HEK293T (cell line): Measurements from ENCODE around the gene C16orf96.

ENCODE experiments used
- CTCF ChIA-PET: fragments of 350-600 bp; formaldehyde crosslinking; extraction: SDS; loops from one replicate; lab custom pipeline; 2021; ENCODE audit warnings: antibody characterized with exemption, inconsistent platforms; lab: Yijun Ruan, JAX
- POLR2A ChIA-PET: fragments of 350-600 bp; formaldehyde crosslinking; extraction: SDS; loops from one replicate; lab custom pipeline; 2020; ENCODE audit warnings: antibody characterized with exemption, inconsistent platforms; lab: Yijun Ruan, JAX
- DNase-seq: peaks from one replicate; pipeline ENCODE4 v3.0.0; 2012; ENCODE audit warnings: mixed read lengths; ENCODE audit errors: extremely low spot score
- ARNT ChIP-seq: fragments of 450-650 bp; IDR thresholded peaks from 2 replicates; pipeline ENCODE4 v1.6.1; 2017; ENCODE audit warnings: mild to moderate bottlenecking
- BHLHE40 ChIP-seq: fragments of 450-650 bp; IDR thresholded peaks from 2 replicates; pipeline ENCODE4 v1.6.1; 2016; ENCODE audit warnings: mild to moderate bottlenecking, moderate library complexity, borderline replicate concordance
- CTBP1 ChIP-seq: fragments of 450-650 bp; IDR thresholded peaks from 2 replicates; pipeline ENCODE4 v1.6.1; 2016; ENCODE audit warnings: borderline replicate concordance
- ELF4 ChIP-seq: fragments of 450-650 bp; IDR thresholded peaks from 2 replicates; pipeline ENCODE4 v1.6.1; 2017; ENCODE audit warnings: antibody characterized with exemption
- FOXA1 ChIP-seq: fragments of 450-650 bp; IDR thresholded peaks from 2 replicates; pipeline ENCODE4 v1.6.1; 2016; ENCODE audit warnings: mild to moderate bottlenecking
- FOXK2 ChIP-seq: fragments of 450-650 bp; IDR thresholded peaks from 2 replicates; pipeline ENCODE4 v1.6.1; 2016; ENCODE audit warnings: mild to moderate bottlenecking
- FOXM1 ChIP-seq: fragments of 450-650 bp; IDR thresholded peaks from 2 replicates; pipeline ENCODE4 v1.6.1; 2017; ENCODE audit warnings: mild to moderate bottlenecking, borderline replicate concordance
- HDGF ChIP-seq: fragments of 450-650 bp; IDR thresholded peaks from 2 replicates; pipeline ENCODE4 v1.6.1; 2017; ENCODE audit warnings: antibody characterized with exemption, borderline replicate concordance
- L3MBTL2 ChIP-seq: fragments of 450-650 bp; conservative IDR thresholded peaks from 2 replicates; pipeline ENCODE4 v1.6.1; 2016; ENCODE audit warnings: mild to moderate bottlenecking
- LEF1 ChIP-seq: fragments of 450-650 bp; IDR thresholded peaks from 2 replicates; pipeline ENCODE4 v1.6.1; 2017; ENCODE audit warnings: mild to moderate bottlenecking, borderline replicate concordance
- NFRKB ChIP-seq: fragments of 450-650 bp; IDR thresholded peaks from 2 replicates; pipeline ENCODE4 v1.6.1; 2016; ENCODE audit warnings: mild to moderate bottlenecking, moderate library complexity
- SP1 ChIP-seq: fragments of 450-650 bp; IDR thresholded peaks from 2 replicates; pipeline ENCODE4 v1.6.1; 2017
- SUZ12 ChIP-seq: fragments of 450-650 bp; IDR thresholded peaks from 2 replicates; pipeline ENCODE4 v1.6.1; 2016; ENCODE audit warnings: mild to moderate bottlenecking
- TARDBP ChIP-seq: fragments of 450-650 bp; IDR thresholded peaks from 2 replicates; pipeline ENCODE4 v1.6.1; 2016
- ZNF384 ChIP-seq: fragments of 450-650 bp; IDR thresholded peaks from 2 replicates; pipeline ENCODE4 v1.6.1; 2016
- TF ChIP-seq, protein P1 (sequence below): fragments of 450-650 bp; IDR thresholded peaks from 2 replicates; pipeline ENCODE4 v1.6.1; 2016

Gene C16orf96

DNA sequence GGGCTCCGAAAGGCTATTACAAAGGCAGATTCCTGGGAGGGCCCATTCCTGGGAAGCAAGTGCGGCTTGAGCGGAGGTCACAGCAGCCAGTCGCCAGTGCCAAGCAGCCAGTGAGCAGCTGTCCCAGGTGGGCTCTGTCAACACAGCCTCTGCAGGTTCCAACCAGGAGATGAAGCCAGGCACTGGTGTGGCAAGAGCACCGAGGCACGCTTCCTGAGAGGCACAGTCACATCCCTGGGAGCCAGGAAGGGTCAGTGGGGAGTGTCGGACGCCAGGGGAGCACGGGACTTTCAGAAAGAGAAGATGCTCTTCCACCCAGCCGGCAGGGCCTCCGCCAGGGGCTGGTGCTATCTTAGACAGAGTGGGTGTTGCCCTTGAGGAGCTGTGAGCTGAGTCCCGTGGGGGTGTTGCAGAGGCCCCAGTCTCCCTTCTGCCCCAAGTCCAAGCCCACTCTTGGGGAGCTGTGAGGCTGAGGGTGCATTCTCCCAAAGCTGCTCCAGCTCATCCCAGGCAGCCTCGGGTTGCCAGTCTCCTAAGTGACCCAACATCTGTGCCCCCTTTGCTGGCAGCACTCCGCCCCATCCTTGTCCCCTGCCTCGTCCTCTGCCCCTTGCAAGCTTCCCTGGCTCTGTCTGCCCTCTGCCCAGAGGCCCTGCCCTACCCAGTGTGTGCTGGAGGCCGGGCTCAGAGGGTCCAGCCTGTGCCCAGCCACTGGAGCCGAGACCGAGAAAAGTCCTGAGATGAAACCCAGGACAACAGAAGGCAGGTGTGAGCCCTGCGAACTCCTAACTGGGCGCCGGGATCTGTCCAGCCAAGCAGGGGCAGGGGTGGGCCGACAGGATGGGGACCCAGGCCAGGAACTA is 51.9 kb downstream of the C16orf96 start:
- ChIA-PET POLR2A (interaction anchor here (0.9 kb wide), 1 partner anchor 8 kb away, joined by 5 read pairs; no protein-coding TSS in a partner anchor), CTCF (interaction anchor here (0.9 kb wide), 1 partner anchor 90 kb away, joined by 3 read pairs; no protein-coding TSS in a partner anchor)
- TF ChIP-seq SP1 (no peak), SUZ12 (no peak), FOXM1 (no peak), HDGF (no peak), ZNF384 (no peak), CTBP1 (no peak), ARNT (no peak), L3MBTL2 (no peak)
- TF ChIP-seq, protein P1, sequence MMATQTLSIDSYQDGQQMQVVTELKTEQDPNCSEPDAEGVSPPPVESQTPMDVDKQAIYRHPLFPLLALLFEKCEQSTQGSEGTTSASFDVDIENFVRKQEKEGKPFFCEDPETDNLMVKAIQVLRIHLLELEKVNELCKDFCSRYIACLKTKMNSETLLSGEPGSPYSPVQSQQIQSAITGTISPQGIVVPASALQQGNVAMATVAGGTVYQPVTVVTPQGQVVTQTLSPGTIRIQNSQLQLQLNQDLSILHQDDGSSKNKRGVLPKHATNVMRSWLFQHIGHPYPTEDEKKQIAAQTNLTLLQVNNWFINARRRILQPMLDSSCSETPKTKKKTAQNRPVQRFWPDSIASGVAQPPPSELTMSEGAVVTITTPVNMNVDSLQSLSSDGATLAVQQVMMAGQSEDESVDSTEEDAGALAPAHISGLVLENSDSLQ, result no peak
- DNase-seq, result no peak

DNA sequence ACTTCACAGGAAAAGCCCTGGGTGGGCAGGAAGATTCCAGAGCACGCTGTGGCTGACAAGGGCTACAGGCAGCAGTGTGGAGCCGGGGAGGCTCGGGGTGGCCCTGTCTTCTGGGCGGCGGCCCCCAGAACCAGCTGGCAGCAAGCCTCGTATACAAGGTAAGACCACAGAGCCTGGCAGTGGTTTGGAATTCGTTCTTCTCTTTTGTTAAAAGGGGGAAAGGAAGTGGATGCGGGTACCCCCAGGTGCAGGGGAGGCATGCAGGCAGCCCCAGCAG is 52.5 kb downstream of the C16orf96 start:
- ChIA-PET POLR2A (interaction anchor here (0.9 kb wide), 1 partner anchor 8 kb away, joined by 5 read pairs; no protein-coding TSS in a partner anchor), CTCF (no interaction called here)
- TF ChIP-seq FOXA1, result no peak
- no peak for TF ChIP-seq CTBP1
- TF ChIP-seq ZNF384, result no peak
- TF ChIP-seq ELF4, result no peak
- TF ChIP-seq FOXK2, result no peak
- no peak for TF ChIP-seq SUZ12
- no peak for TF ChIP-seq LEF1
- TF ChIP-seq, protein P1, result no peak
- no peak for TF ChIP-seq ARNT
- no peak for TF ChIP-seq NFRKB
- TF ChIP-seq SP1, result no peak
- no peak for DNase-seq

DNA sequence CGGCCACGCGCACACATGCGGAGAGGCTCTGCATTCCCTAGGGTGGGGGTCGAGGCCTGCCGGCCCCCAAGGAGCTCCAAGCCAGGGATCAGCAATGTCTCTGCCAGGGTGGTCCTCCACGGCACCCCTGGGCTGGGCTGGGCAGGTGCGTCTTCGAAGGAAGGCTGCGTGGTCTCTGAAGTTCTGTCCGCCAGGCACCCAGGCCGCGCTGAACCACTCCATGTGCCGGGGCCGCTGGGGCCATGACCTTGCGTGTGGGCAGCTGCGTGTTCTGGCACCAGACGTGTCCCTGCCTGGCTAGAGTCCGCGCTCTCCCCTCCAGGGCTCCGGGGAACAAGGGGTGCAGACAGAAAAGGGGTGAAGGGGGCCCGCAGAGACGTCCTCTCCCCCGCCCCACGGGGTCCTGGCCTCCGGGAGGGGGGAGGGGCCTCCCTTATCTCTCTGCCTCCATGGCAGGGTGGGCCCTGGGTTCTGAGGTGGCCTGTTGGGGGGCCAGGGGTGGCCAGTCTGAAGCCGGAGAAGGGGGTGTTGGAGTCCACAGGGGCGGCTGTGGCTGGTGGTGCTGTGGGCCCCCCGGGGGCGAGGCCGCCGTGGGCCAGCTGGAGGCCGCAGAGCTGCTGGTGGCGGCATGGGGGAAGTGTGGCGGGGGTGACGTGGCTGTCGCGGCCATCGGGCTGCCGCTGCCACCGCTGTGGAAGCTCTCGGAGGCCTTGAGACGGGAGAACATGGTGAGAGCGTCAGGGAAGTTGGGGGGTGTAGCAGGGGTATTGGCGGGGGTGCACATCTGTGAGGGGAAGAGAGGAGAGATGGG is 53.3 kb downstream of the C16orf96 start:
- TF ChIP-seq ZNF384 (no peak), BHLHE40 (no peak)
- ChIA-PET CTCF (no interaction called here), POLR2A (no interaction called here)
- DNase-seq, result no peak

DNA sequence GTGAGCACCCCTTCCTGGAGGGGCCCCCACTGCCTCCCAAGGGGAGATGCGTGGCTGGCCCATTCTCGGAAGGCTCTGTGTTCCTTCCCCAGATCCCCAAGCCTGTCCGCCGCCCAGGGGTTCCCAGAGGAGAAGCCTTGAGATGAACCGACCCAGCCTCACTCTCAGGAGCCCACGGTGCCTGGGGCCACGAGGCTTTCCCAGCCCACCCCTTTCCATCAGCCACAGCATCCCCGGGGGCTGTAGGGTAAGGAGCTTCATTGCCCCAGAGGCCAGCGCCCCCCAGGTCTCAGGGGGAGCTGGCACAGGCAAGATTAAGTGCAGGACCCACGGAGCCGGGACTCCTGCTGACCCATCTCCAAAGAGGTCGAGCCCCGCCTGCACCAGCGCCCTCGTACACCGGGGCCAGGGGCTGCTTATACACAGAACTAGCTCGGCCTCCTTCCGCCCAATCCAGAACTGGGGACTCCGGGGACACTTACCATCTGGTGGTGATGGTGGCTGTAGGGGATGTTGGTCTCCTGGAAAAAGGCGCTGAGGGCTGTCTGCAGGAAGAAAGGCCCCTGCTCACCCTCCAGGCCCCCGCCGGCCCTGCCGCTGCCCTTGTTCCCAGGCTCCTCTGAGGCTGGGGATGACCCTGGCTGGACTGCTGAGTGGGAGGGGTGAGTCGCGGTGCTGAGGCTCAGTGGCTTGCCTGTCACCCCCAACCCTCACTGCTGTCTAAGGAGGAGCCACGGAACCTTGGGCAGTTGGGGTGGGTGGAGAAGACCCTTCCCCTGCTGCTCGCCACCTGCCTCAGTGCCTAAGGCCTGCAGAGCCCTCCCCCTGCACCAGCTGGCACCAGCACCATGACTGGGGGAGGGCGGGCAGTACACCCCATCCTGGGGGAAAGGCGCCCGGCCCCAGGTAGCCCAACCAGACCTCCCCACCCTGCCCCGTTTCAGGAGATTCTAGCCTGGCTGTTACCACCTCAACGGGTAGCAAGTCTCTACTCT is 54.2 kb downstream of the C16orf96 start:
- CTCF ChIA-PET, result no interaction called here
- POLR2A ChIA-PET, result no interaction called here
- DNase-seq, result no peak
- TF ChIP-seq SP1 (no peak), NFRKB (no peak)

DNA sequence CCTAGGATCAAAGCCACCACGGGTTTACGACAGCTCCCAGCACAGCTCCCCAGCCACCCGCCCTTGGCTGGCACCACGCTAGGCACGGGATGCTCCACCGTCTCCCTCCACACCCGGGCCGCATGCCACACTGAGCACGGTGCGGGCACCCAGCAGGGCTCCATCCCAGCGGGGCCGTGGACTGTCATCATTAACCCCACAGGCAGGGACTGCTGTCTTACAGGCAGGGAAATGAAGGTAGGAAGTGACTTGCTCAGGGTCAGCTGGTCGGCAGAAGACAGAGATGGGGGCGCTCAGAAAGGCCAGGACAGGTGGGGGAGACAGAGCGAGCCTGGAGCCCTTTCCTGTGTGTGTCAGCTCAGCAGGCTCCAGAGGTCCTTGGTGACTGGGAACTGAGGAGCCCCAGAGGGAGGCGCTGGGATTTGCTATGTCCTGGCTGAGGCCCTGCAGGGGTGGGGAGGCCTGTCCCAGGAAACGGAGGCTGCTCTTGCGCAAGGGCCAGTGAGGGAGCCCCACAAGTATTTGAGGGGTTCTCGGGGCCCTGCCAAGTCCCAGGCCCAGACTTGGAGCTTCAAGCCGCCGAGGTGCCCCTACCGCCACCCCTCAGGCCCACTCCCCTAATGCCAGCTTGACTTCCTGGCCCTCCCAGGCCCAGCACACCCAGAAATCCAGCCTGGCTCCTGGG is 55.3 kb downstream of the C16orf96 start:
- POLR2A ChIA-PET, result no interaction called here
- CTCF ChIA-PET, result interaction anchor here (0.7 kb wide), 2 partner anchors 17 to 93 kb away, joined by 3 to 6 read pairs; no protein-coding TSS in a partner anchor
- TF ChIP-seq ELF4, result no peak
- no peak for TF ChIP-seq NFRKB
- no peak for TF ChIP-seq ZNF384
- no peak for TF ChIP-seq BHLHE40
- no peak for TF ChIP-seq CTBP1
- no peak for TF ChIP-seq TARDBP
- no peak for TF ChIP-seq FOXA1
- TF ChIP-seq, protein P1, result no peak
- TF ChIP-seq ARNT, result no peak
- TF ChIP-seq L3MBTL2, result no peak
- TF ChIP-seq HDGF, result no peak
- no peak for DNase-seq
